HL-60 (cell line): Measurements from ENCODE around the gene OXTR.

Experiments used
- SPI1 ChIP-seq: IDR thresholded peaks from 2 replicates; pipeline ENCODE4 v1.6.1; 2012; ENCODE audit warnings: low read depth, mild to moderate bottlenecking, borderline replicate concordance
- TF ChIP-seq, protein P1 (sequence below): IDR thresholded peaks from one replicate; pipeline ENCODE4 v1.5.1; 2011; ENCODE audit warnings: low read length, control low read depth, inconsistent platforms; ENCODE audit not compliant: insufficient read depth
- TF ChIP-seq, protein P2 (sequence below): IDR thresholded peaks from 2 replicates; pipeline ENCODE4 v1.6.1; 2012; ENCODE audit warnings: low read depth; ENCODE audit not compliant: insufficient replicate concordance

DNA sequence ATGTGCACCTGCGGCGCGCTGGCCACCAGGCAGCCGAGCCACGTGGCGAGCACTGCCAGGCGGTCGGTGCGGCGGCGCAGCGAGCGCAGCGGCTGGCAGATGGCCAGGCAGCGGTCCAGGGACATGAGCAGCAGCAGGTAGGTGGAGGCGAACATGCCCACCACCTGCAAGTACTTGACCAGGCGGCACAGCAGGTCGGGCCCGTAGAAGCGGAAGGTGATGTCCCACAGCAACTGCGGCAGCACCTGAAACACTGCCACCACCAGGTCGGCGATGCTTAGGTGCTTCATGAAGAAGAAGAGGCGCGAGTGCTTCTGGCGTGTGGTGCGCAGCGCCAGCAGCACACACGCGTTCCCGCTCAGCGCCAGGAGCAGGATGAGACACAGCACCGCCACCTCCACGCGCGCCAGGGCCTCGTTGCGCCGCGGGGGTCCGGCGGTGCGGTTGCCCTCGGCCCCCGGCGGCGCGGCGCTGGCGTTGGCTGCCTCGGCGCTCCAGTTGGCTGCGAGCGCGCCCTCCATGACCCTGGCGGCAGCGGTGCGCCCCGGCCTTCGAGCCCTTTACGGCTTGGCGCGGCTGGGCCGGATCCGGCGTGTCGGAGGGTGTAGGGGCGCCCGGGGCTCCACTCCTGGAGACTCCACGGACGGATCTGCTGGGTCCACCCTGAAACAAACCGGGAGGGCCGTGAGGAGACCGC is 1.6 kb downstream of the OXTR start:
- TF ChIP-seq, protein P1, sequence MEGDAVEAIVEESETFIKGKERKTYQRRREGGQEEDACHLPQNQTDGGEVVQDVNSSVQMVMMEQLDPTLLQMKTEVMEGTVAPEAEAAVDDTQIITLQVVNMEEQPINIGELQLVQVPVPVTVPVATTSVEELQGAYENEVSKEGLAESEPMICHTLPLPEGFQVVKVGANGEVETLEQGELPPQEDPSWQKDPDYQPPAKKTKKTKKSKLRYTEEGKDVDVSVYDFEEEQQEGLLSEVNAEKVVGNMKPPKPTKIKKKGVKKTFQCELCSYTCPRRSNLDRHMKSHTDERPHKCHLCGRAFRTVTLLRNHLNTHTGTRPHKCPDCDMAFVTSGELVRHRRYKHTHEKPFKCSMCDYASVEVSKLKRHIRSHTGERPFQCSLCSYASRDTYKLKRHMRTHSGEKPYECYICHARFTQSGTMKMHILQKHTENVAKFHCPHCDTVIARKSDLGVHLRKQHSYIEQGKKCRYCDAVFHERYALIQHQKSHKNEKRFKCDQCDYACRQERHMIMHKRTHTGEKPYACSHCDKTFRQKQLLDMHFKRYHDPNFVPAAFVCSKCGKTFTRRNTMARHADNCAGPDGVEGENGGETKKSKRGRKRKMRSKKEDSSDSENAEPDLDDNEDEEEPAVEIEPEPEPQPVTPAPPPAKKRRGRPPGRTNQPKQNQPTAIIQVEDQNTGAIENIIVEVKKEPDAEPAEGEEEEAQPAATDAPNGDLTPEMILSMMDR: no peak
- no peak for TF ChIP-seq SPI1
- TF ChIP-seq, protein P2, sequence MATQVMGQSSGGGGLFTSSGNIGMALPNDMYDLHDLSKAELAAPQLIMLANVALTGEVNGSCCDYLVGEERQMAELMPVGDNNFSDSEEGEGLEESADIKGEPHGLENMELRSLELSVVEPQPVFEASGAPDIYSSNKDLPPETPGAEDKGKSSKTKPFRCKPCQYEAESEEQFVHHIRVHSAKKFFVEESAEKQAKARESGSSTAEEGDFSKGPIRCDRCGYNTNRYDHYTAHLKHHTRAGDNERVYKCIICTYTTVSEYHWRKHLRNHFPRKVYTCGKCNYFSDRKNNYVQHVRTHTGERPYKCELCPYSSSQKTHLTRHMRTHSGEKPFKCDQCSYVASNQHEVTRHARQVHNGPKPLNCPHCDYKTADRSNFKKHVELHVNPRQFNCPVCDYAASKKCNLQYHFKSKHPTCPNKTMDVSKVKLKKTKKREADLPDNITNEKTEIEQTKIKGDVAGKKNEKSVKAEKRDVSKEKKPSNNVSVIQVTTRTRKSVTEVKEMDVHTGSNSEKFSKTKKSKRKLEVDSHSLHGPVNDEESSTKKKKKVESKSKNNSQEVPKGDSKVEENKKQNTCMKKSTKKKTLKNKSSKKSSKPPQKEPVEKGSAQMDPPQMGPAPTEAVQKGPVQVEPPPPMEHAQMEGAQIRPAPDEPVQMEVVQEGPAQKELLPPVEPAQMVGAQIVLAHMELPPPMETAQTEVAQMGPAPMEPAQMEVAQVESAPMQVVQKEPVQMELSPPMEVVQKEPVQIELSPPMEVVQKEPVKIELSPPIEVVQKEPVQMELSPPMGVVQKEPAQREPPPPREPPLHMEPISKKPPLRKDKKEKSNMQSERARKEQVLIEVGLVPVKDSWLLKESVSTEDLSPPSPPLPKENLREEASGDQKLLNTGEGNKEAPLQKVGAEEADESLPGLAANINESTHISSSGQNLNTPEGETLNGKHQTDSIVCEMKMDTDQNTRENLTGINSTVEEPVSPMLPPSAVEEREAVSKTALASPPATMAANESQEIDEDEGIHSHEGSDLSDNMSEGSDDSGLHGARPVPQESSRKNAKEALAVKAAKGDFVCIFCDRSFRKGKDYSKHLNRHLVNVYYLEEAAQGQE: no peak
